Peyer's patch (tissue), 4 donors: ENCODE results near the gene IGLL1. TPM values are rescaled to one million over a fixed set of nuclear protein-coding genes. Genes with fewer than 3 reads are reported as not detected.
"Not testable (repeated sequence)": the region's sequence is repeated elsewhere in the genome, so short reads cannot be mapped to it uniquely, and the experiment has no call there.

Source experiments
- DNase-seq, 3 donors: peaks; one replicate each; pipeline ENCODE4 v3.0.0-alpha.2; 2017 to 2019
- H3K27ac ChIP-seq, 4 donors: fragments of 200-600 bp; sonication (generic); one replicate each; pipeline ENCODE4 v1.5.1; 2016 to 2019
- H3K27me3 ChIP-seq, 2 donors: fragments of 200-600 bp; sonication (generic); one replicate each; pipeline ENCODE4 v1.5.1; 2019
- H3K36me3 ChIP-seq, 3 donors: fragments of 200-600 bp; sonication (generic); one replicate each; pipeline ENCODE4 v1.5.1; 2016 to 2019
- H3K4me1 ChIP-seq, 4 donors: fragments of 200-600 bp; sonication (generic); one replicate each; pipeline ENCODE4 v1.5.1; 2016 to 2019
- H3K4me3 ChIP-seq, 4 donors: fragments of 200-600 bp; sonication (generic); 1 replicate in 3 of 4; 2 replicates in 1 of 4; pipeline ENCODE4 v1.5.1; 2016 to 2019; ENCODE audit warnings: mild to moderate bottlenecking in 1 of 4
- H3K9me3 ChIP-seq, 4 donors: fragments of 200-600 bp; sonication (generic); one replicate each; pipeline ENCODE4 v1.5.1; 2016 to 2019; ENCODE audit warnings: mild to moderate bottlenecking in 1 of 4
- POLR2A ChIP-seq, 2 donors: fragments of 450-650 bp; IDR thresholded peaks; one replicate each; pipeline ENCODE4 v1.5.1; 2017; ENCODE audit warnings: antibody characterized with exemption in 2 of 2, mild to moderate bottlenecking in 2 of 2, moderate library complexity in 2 of 2
- total RNA-seq, 4 donors: library from RNA; depleted of rRNA; stranded (reverse); fragments of >200 nt; gene quantifications; one replicate each; pipeline ENCODE4 v1.1.0, GENCODE V29; 2016
- TF ChIP-seq, protein P1 (sequence below), 6 experiments: fragments of 450-650 bp in 4 of 6; fragments of 200-600 bp in 2 of 6; sonication (generic) in 1 of 6; IDR thresholded peaks; one replicate each; pipeline ENCODE4 v1.5.1; 2017 to 2019; ENCODE audit warnings: antibody characterized with exemption in 6 of 6, mild to moderate bottlenecking in 3 of 6, moderate library complexity in 1 of 6

The IGLL1 gene
- total RNA-seq, 4 donors from 2014 or later, result not detected

DNA sequence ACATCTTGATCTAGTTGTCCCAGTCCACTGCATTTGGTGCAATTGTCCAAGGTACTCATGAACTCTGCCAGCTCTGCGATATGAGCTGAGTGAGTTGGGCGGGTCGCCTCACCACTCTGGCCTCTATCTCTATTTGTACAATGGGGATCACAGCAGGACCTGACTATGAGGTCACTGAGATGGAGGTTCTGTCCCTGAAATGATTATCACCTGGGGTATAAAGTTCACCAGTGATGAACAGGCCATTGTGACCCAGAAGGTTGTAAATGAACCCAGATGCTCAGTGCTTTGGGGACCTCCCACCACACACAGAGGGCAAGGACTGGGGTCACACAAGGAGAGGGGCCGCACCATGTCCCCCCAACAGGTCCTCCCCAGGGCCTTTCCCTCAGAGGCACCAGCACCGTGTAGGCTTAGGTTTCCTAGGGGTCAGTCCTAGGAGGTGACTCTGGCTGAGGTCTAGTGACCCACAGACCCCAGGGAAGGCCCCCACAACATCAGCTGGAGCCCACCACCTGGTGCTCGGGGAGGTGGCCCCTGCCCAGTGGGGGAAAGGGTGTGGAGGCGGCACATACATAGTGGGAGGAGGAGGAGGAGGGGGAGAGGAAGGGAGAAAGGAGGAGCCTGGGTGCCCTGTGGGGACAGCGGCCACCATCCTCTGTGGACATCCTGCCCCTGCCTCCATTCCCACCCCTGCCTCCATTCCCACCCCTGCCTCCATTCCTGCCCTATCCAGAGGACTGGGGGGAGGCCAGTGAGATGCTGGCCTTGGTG is 25.0 kb upstream of the IGLL1 start:
- TF ChIP-seq POLR2A (IDR thresholded peaks at IDR 0.05), result no peak
- TF ChIP-seq, protein P1, sequence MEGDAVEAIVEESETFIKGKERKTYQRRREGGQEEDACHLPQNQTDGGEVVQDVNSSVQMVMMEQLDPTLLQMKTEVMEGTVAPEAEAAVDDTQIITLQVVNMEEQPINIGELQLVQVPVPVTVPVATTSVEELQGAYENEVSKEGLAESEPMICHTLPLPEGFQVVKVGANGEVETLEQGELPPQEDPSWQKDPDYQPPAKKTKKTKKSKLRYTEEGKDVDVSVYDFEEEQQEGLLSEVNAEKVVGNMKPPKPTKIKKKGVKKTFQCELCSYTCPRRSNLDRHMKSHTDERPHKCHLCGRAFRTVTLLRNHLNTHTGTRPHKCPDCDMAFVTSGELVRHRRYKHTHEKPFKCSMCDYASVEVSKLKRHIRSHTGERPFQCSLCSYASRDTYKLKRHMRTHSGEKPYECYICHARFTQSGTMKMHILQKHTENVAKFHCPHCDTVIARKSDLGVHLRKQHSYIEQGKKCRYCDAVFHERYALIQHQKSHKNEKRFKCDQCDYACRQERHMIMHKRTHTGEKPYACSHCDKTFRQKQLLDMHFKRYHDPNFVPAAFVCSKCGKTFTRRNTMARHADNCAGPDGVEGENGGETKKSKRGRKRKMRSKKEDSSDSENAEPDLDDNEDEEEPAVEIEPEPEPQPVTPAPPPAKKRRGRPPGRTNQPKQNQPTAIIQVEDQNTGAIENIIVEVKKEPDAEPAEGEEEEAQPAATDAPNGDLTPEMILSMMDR (IDR thresholded peaks at IDR 0.05), result no peak
- H3K4me1 ChIP-seq, result no peaks in the 10 kb centered on the region
- H3K27ac ChIP-seq, result no peak overlapping the region
- no peaks in the 10 kb centered on the region for H3K36me3 ChIP-seq
- H3K9me3 ChIP-seq, result no peaks in the 10 kb centered on the region
- no peak for DNase-seq
- no peak overlapping the region for H3K4me3 ChIP-seq
- H3K27me3 ChIP-seq, result no peaks in the 10 kb centered on the region

DNA sequence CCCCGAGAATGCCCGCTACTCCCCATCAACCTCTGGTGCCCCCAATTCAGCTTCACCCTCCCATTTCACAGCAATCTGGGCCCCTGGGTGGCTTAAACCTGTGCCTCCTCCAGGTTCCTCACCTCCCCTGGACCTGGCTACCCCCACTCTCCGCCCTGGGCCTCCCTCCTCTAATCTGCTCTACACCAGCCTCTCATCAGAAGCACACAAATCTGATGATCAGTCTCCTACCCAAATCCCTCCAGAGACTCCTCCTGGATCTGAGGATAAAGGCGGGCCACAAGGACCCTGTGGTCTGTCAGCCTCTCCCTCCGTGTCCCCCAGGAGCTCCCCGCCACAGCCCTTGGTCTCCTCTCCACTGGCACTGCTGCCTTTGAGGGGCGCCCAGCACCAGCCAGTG is 23.2 kb upstream of the IGLL1 start:
- no peaks in the 10 kb centered on the region for H3K4me1 ChIP-seq
- no peak overlapping the region for H3K4me3 ChIP-seq
- H3K27ac ChIP-seq, result no peak overlapping the region
- TF ChIP-seq POLR2A (IDR thresholded peaks at IDR 0.05), result no peak
- TF ChIP-seq, protein P1 (IDR thresholded peaks at IDR 0.05), result no peak
- H3K36me3 ChIP-seq, result no peaks in the 10 kb centered on the region
- no peaks in the 10 kb centered on the region for H3K9me3 ChIP-seq
- no peaks in the 10 kb centered on the region for H3K27me3 ChIP-seq
- no peak for DNase-seq

DNA sequence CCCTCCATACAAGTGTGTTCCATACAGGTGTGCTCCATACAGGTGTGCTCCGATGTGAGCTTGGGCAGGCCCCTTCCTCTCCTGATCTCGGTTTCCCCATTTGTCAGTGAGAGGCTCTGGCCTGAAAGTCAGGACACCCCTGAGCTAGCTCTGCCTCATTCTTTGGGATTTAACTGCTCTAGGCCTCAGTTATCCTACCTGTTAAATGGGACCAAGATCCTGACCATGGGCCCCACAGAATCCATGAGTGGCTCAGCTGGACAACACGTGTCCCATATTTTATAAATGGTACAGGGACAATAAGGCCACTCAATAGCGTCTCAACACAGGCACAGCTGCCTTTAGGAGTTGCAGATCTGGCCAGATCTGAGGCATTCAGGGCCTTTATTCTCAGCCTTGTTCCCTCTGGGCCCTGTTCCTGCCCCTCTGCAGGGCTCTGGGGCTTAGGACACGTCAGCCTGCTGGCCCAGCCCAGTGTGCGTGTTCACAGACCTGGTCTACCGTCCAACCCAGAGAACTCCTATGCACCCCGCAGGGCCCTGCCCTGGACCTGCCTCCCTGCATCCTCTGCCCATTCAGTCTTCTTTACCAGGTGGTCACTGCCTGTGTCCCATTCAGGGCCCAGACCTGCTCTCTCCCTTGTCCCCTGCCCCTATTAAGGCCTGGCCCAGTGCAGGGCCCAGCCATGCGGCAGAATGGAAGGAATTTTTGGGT is 18.9 kb upstream of the IGLL1 start:
- Histone ChIP-seq H3K9me3 (no peaks in the 10 kb centered on the region), H3K36me3 (no peaks in the 10 kb centered on the region), H3K27ac (no peak overlapping the region), H3K4me3 (no peak overlapping the region), H3K4me1 (no peaks in the 10 kb centered on the region), H3K27me3 (no peaks in the 10 kb centered on the region)
- no peak for DNase-seq
- no peak for TF ChIP-seq POLR2A (IDR thresholded peaks at IDR 0.05)
- TF ChIP-seq, protein P1 (IDR thresholded peaks at IDR 0.05), result no peak

DNA sequence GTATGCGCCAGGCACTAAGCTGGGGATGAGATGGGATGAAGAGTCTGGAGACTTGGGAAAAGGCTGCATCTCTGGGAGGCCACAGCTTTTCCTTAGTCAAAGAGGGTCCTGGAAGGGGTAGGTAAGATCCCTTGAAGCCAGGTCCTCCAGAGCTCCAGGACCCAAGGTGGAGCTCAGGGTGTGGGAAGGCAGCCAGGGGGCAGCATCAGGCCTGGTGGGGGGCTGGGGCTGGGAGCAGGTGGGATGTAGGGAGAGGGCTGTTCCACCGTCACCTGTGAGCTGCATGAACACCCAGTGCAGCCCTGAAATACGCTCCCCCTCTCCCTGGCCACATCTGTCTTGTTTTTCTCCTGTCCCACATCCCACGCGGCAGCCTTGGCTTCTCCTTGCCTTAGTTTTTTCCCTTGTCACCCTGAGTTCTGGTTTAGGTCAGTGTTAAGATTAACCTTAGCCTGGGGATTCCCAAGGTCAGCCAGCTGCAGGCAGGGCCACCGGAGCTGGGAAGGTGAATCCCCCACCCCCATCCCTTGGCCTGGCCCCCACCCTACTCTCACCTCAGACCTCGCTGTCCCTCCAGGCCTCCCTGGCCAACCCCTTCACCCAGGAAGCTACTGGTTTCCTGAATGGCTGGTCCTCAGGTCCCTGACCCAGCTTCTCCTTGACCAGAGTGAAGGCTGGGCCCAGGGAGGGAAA is 17.6 kb upstream of the IGLL1 start:
- H3K27me3 ChIP-seq, H3K27ac ChIP-seq, H3K9me3 ChIP-seq, H3K4me3 ChIP-seq, H3K4me1 ChIP-seq, H3K36me3 ChIP-seq, DNase-seq: not testable (repeated sequence)

DNA sequence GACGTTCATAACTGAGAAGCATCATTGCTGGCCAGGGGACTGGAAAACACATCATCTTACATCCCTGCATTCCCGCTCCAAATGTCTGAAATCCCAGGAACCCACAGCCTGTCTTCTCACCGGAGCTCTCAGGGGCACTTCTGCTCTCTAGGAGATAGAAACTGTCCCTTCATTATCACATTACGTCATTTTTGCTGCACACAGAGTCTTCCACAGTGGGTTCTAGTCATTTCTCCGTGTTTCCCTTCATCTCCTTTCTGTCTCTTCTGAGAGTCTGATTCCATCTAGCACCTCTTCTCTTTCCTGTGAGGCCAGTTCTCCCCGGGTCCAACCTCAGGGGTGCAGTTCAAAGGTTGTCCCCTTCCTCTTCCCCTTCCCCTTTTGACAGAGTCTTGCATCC is 15.8 kb upstream of the IGLL1 start:
- not testable (repeated sequence) for H3K9me3 ChIP-seq, H3K4me1 ChIP-seq, DNase-seq, H3K27ac ChIP-seq, H3K27me3 ChIP-seq, H3K4me3 ChIP-seq, H3K36me3 ChIP-seq

DNA sequence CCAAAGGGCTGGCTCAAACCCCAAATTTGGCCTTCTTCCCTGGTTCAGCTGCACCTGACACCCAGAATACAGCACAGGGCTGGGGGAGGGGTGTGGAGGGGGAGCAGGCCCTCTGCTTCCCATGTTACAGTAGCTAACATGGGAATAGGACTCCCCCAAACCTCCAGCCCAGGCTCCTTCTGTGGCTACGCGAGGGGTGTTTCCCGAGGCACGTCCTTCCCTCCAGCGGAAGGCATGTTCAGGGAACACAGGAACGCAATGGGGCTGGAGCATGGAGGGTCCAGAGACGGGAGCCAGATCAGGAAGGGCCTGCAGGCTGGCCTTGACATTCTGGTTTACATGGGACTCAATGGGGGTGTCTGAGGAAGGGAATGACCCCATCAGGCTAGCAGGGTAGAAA is 11.8 kb upstream of the IGLL1 start:
- TF ChIP-seq, protein P1 (IDR thresholded peaks at IDR 0.05), result no peak
- TF ChIP-seq POLR2A (IDR thresholded peaks at IDR 0.05), result no peak
- Histone ChIP-seq H3K27me3 (no peaks in the 10 kb centered on the region), H3K4me1 (no peaks in the 10 kb centered on the region), H3K36me3 (no peaks in the 10 kb centered on the region), H3K27ac (no peak overlapping the region), H3K9me3 (no peaks in the 10 kb centered on the region), H3K4me3 (no peak overlapping the region)
- no peak for DNase-seq
